Upper lobe of right lung (tissue), 1 donor: ENCODE results near the gene CMSS1. TPM values are rescaled to one million over a fixed set of nuclear protein-coding genes. Genes with fewer than 3 reads are reported as not detected.

Experiments used
- ATAC-seq: fragments of 200-7000 bp; cut with Tn5 transposase; one replicate; pipeline ENCODE4 v1.9.1; 2020; ENCODE audit warnings: mild to moderate bottlenecking, moderate library complexity
- DNase-seq: peaks from one replicate; pipeline ENCODE4 v3.0.0-alpha.2; 2020
- H3K27ac ChIP-seq: fragments of 200-600 bp; one replicate; pipeline ENCODE4 v1.8.0; 2022
- H3K27me3 ChIP-seq: fragments of 200-600 bp; one replicate; pipeline ENCODE4 v1.8.0; 2022; ENCODE audit warnings: mild to moderate bottlenecking
- H3K36me3 ChIP-seq: fragments of 200-600 bp; one replicate; pipeline ENCODE4 v1.8.0; 2022
- H3K4me1 ChIP-seq: fragments of 200-600 bp; one replicate; pipeline ENCODE4 v1.8.0; 2022
- H3K4me3 ChIP-seq: fragments of 200-600 bp; one replicate; pipeline ENCODE4 v1.8.0; 2022; ENCODE audit warnings: mild to moderate bottlenecking
- H3K9me3 ChIP-seq: fragments of 200-600 bp; one replicate; pipeline ENCODE4 v1.8.0; 2022
- CTCF ChIP-seq: fragments of 200-600 bp; IDR thresholded peaks from one replicate; pipeline ENCODE4 v1.8.0; 2022; ENCODE audit warnings: antibody characterized with exemption
- intact Hi-C: fragments of 100-400 bp; cut with DNase I; formaldehyde crosslinking; loops from one replicate; pipeline ENCODE4 v1.11.0; 2022
- total RNA-seq: library from RNA; stranded (reverse); fragmentation: NEBNext Ultra II Directional; extraction: Animal tissue kit (Norgen Biotek cat#: 25700); gene quantifications from one replicate; pipeline ENCODE4 v1.2.1, GENCODE V29; 2021
- donor health status: DM: no; HTN: yes; CAD: no; lungs with severe emphysema.

The CMSS1 gene
- total RNA-seq, 1 donor from 2014 or later = 20.6 TPM

- Histone ChIP-seq H3K4me1 (peaks cover 17% of the 10 kb centered on the region), H3K27me3 (no peaks in the 10 kb centered on the region), H3K9me3 (no peaks in the 10 kb centered on the region), H3K36me3 (no peaks in the 10 kb centered on the region), H3K4me3 (no peak overlapping the region), H3K27ac (no peak overlapping the region)
- intact Hi-C loops = loop anchor here (10.0 kb wide), 1 partner anchor 164 kb away; no protein-coding TSS in a partner anchor
- DNase-seq (no peak), ATAC-seq (no peak)
- no peak for TF ChIP-seq CTCF
These were observed 262.9 kb downstream of the CMSS1 start for GRCh38 chr3:100080573-100080972.

GRCh38 chr3:100081311-100081710 lies 263.6 kb downstream of the CMSS1 start:
- no peak for TF ChIP-seq CTCF
- no peak overlapping the region for H3K27ac ChIP-seq
- no peak for DNase-seq
- intact Hi-C loops = loop anchor here (10.0 kb wide), 1 partner anchor 163 kb away; no protein-coding TSS in a partner anchor
- no peak overlapping the region for H3K4me3 ChIP-seq
- H3K36me3 ChIP-seq = no peaks in the 10 kb centered on the region
- no peaks in the 10 kb centered on the region for H3K9me3 ChIP-seq
- H3K4me1 ChIP-seq = peaks cover 10% of the 10 kb centered on the region
- H3K27me3 ChIP-seq = no peaks in the 10 kb centered on the region
- ATAC-seq = no peak

- H3K4me3 ChIP-seq = no peak overlapping the region
- intact Hi-C loops = loop anchor here (10.0 kb wide), 1 partner anchor 163 kb away; no protein-coding TSS in a partner anchor
- no peak for DNase-seq
- no peak for ATAC-seq
- H3K36me3 ChIP-seq = no peaks in the 10 kb centered on the region
- H3K27me3 ChIP-seq = no peaks in the 10 kb centered on the region
- no peak overlapping the region for H3K27ac ChIP-seq
- TF ChIP-seq CTCF = no peak
- H3K4me1 ChIP-seq = peaks cover 9% of the 10 kb centered on the region
- H3K9me3 ChIP-seq = no peaks in the 10 kb centered on the region
These were observed 264.5 kb downstream of the CMSS1 start for GRCh38 chr3:100081986-100082692.

- Histone ChIP-seq H3K27ac (no peak overlapping the region), H3K4me1 (peaks cover 12% of the 10 kb centered on the region), H3K9me3 (no peaks in the 10 kb centered on the region)
These were observed 265.1 kb downstream of the CMSS1 start for GRCh38 chr3:100082714-100083113.

GRCh38 chr3:100083209-100083608 lies 265.5 kb downstream of the CMSS1 start:
- no peaks in the 10 kb centered on the region for H3K9me3 ChIP-seq
- H3K27ac ChIP-seq = no peak overlapping the region
- H3K27me3 ChIP-seq = no peaks in the 10 kb centered on the region
- intact Hi-C loops = loop anchor here (10.0 kb wide), 1 partner anchor 162 kb away; no protein-coding TSS in a partner anchor
- H3K4me1 ChIP-seq = peaks cover 12% of the 10 kb centered on the region
- H3K36me3 ChIP-seq = no peaks in the 10 kb centered on the region
- H3K4me3 ChIP-seq = no peak overlapping the region
- no peak for ATAC-seq
- no peak for TF ChIP-seq CTCF
- DNase-seq = no peak

More at GRCh38 chr3:100082714-100083113, 265.1 kb downstream of the CMSS1 start:
- Histone ChIP-seq H3K4me3 (no peak overlapping the region), H3K27me3 (no peaks in the 10 kb centered on the region), H3K36me3 (no peaks in the 10 kb centered on the region)
- intact Hi-C loops = loop anchor here (10.0 kb wide), 1 partner anchor 162 kb away; no protein-coding TSS in a partner anchor
- DNase-seq (no peak), ATAC-seq (no peak)
- TF ChIP-seq CTCF = no peak
